Thoracic aorta (tissue), 2 donors: Measurements from ENCODE around the gene FKBP11. TPM values are rescaled to one million over a fixed set of nuclear protein-coding genes. Genes with fewer than 3 reads are reported as not detected.

Experiments
- ATAC-seq: fragments of 150-250 bp; one replicate; pipeline ENCODE4 v1.8.0; 2017; ENCODE audit warnings: low read depth; ENCODE audit not compliant: insufficient number of reproducible peaks, low FRiP score
- DNase-seq: peaks from one replicate; pipeline ENCODE4 v3.0.0-alpha.2; 2020; ENCODE audit warnings: low spot score
- H3K27ac ChIP-seq, 2 donors: fragments of 200-600 bp; sonication (generic); 1 replicate in 1 of 2; 2 replicates in 1 of 2; pipeline ENCODE4 v1.5.1; 2016; ENCODE audit warnings: mild to moderate bottlenecking in 2 of 2, moderate library complexity in 2 of 2
- H3K27me3 ChIP-seq: fragments of 200-600 bp; sonication (generic); replicated peaks from 2 replicates; pipeline ENCODE4 v1.6.0; 2016; ENCODE audit warnings: mild to moderate bottlenecking; ENCODE audit not compliant: insufficient read depth
- H3K36me3 ChIP-seq: fragments of 200-600 bp; sonication (generic); one replicate; pipeline ENCODE4 v1.5.1; 2016
- H3K4me1 ChIP-seq, 2 donors: fragments of 200-600 bp; sonication (generic); 1 replicate in 1 of 2; 2 replicates in 1 of 2; pipeline versions ENCODE4 v1.5.1 to v1.6.0; 2016; ENCODE audit warnings: low read depth in 2 of 2, mild to moderate bottlenecking in 1 of 2; ENCODE audit not compliant: control insufficient read depth in 1 of 2
- H3K4me3 ChIP-seq: fragments of 200-600 bp; sonication (generic); 2 replicates; pipeline ENCODE4 v1.5.1; 2016; ENCODE audit warnings: mild to moderate bottlenecking
- H3K9me3 ChIP-seq: fragments of 200-600 bp; sonication (generic); 2 replicates; pipeline ENCODE4 v1.5.1; 2016
- CTCF ChIP-seq: fragments of 200-600 bp; sonication (generic); IDR thresholded peaks from one replicate; pipeline ENCODE4 v1.5.1; 2019; ENCODE audit warnings: antibody characterized with exemption
- total RNA-seq, 2 donors: library from RNA; depleted of rRNA; stranded (reverse); fragments of >200 nt; gene quantifications; one replicate each; pipeline versions ENCODE4 v1.1.0 to v1.2.3, GENCODE V29; 2016

FKBP11 gene
- total RNA-seq, 2 donors from 2014 or later: 19.0 to 22.2 TPM

- H3K4me3 ChIP-seq: no peak overlapping the region
- peak overlapping the region in 1 of 2 donors; percentile 29 for H3K27ac ChIP-seq
- no peak for TF ChIP-seq CTCF
Observed at GRCh38 chr12:48954841-48955501, 29.7 kb upstream of the FKBP11 start.

GRCh38 chr12:48954061-48954460, 28.8 kb upstream of the FKBP11 start:
- Histone ChIP-seq H3K4me1 (peaks cover 3 to 27% of the 10 kb centered on the region in 2 donors), H3K36me3 (no peaks in the 10 kb centered on the region), H3K27me3 (no peaks in the 10 kb centered on the region), H3K4me3 (no peak overlapping the region), H3K9me3 (no peaks in the 10 kb centered on the region), H3K27ac (no peak overlapping the region)
- DNase-seq (no peak), ATAC-seq (no peak)
- TF ChIP-seq CTCF: no peak

More at GRCh38 chr12:48954841-48955501, 29.7 kb upstream of the FKBP11 start:
- Histone ChIP-seq H3K27me3 (no peaks in the 10 kb centered on the region), H3K4me1 (peaks cover 3 to 27% of the 10 kb centered on the region in 2 donors), H3K9me3 (no peaks in the 10 kb centered on the region), H3K36me3 (no peaks in the 10 kb centered on the region)
- no peak for ATAC-seq
- no peak for DNase-seq

- no peak for ATAC-seq
- no peak overlapping the region for H3K27ac ChIP-seq
- TF ChIP-seq CTCF: no peak
Observed at GRCh38 chr12:48952691-48953090, 27.4 kb upstream of the FKBP11 start.

GRCh38 chr12:48947727-48948126, 22.4 kb upstream of the FKBP11 start:
- TF ChIP-seq CTCF: no peak
- ATAC-seq (no peak), DNase-seq (no peak)
- peaks cover 0 to 16% of the 10 kb centered on the region in 2 donors for H3K4me1 ChIP-seq
- peaks cover 2% of the 10 kb centered on the region for H3K36me3 ChIP-seq
- no peak overlapping the region for H3K27ac ChIP-seq
- no peaks in the 10 kb centered on the region for H3K27me3 ChIP-seq
- H3K9me3 ChIP-seq: no peaks in the 10 kb centered on the region
- H3K4me3 ChIP-seq: no peak overlapping the region

More at GRCh38 chr12:48952691-48953090, 27.4 kb upstream of the FKBP11 start:
- DNase-seq: no peak
- H3K27me3 ChIP-seq: no peaks in the 10 kb centered on the region
- peaks cover 3 to 23% of the 10 kb centered on the region in 2 donors for H3K4me1 ChIP-seq
- H3K4me3 ChIP-seq: no peak overlapping the region
- H3K9me3 ChIP-seq: no peaks in the 10 kb centered on the region
- H3K36me3 ChIP-seq: no peaks in the 10 kb centered on the region

- no peak for TF ChIP-seq CTCF
- Histone ChIP-seq H3K27me3 (no peaks in the 10 kb centered on the region), H3K36me3 (peaks cover 3% of the 10 kb centered on the region), H3K4me1 (peaks cover 0 to 16% of the 10 kb centered on the region in 2 donors), H3K27ac (no peak overlapping the region), H3K9me3 (no peaks in the 10 kb centered on the region), H3K4me3 (no peak overlapping the region)
- no peak for ATAC-seq
- DNase-seq: no peak
Observed at GRCh38 chr12:48946943-48947342, 21.7 kb upstream of the FKBP11 start.
